T47D (cell line): ENCODE results near the gene COL4A1.

ENCODE experiments used
- DNase-seq, 2 experiments: peaks; one replicate each; pipeline versions ENCODE4 v3.0.0 to v3.0.0-alpha.2; 2011 to 2012; ENCODE audit warnings: low read depth in 1 of 2, low spot score in 1 of 2
- JUND ChIP-seq: IDR thresholded peaks from 2 replicates; pipeline ENCODE4 v1.6.1; 2012; ENCODE audit warnings: low read depth
- in situ Hi-C: cut with HindIII; loops from 2 replicates; pipeline ENCODE4 v1.10.0; 2016; ENCODE audit warnings: low sequenced_read_pairs, low pct_unique_long_range_greater_than_20kb

The COL4A1 gene

DNA sequence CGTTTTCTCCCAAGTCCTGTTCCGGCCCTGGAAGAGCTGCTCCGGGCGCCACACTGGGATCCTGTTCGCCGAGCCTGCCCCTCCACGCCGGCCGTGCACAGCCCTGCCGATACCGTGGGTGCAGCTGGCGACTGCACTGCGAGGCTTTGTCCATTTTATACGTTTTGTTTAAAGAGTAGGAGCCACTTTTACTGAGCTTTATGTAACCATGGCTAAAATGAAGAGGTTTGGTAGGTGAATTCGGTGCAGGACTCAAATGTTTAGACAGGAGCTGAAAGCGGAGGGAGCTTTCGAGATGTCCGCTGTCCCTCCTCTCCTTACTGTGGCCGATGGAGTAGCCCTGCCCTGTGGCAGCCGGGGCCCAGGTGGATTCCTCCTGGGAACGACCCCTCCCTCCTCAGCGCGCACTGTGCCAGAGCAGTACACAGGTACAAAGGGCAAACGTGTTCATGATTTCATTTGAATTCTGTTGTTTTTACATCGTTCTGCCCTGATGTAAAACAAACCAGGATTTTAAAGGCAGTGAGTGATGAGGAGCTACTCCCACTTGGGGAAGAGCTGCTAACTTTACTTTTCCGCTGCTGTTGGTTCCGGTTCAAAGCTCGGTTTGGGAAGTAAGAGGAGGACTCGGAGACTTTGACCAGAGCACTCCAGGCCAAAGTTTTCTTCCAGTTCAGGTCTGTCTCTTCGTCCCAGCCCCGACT is 1.9 kb upstream of the COL4A1 start:
- in situ Hi-C loops: no loop called here
- no peak for TF ChIP-seq JUND
- DNase-seq: peak; percentile 16 to 18

DNA sequence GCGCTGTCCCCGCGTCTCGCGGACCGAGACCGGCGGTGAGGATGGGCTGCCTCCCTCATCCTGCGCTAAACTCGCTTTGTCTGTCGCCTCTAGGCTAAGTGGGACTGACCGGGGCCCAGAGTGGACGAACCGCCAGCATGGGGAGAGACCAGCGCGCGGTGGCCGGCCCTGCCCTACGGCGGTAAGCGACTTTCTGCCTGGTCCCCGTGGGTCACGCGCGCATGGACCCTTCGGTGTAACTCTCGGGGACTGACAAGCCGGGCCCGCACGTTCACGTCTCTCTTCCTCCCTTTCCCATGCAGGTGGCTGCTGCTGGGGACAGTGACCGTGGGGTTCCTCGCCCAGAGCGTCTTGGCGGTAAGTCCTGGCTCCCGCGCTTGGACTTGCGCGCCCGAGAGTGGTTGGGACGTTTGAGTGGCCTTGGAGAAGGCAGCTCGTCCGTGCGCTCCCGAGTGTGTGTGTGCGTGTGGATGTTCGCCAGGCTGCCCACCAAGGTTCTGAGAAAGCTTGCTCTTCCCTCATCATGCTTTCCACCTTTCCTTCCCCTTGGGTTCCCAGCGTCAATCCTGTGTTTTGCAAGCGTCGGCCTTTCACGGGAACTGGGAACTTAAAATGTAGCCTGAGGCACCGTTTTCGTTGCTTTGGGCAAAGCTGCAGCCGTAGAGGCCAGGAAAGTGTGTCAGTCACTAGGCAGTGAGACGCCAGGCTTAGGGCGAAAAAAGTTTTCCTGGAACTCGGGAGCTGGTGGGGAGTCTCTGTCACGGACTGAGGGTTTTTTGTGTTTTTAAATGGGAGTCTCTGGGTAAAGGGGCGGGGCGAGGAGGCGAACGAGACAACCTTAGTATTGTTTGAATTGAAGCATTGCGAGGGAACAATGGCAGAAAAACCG is 1.1 kb upstream of the COL4A1 start:
- DNase-seq: peak in 1 of 2 experiments; percentile 27
- in situ Hi-C loops: no loop called here
- TF ChIP-seq JUND: no peak

DNA sequence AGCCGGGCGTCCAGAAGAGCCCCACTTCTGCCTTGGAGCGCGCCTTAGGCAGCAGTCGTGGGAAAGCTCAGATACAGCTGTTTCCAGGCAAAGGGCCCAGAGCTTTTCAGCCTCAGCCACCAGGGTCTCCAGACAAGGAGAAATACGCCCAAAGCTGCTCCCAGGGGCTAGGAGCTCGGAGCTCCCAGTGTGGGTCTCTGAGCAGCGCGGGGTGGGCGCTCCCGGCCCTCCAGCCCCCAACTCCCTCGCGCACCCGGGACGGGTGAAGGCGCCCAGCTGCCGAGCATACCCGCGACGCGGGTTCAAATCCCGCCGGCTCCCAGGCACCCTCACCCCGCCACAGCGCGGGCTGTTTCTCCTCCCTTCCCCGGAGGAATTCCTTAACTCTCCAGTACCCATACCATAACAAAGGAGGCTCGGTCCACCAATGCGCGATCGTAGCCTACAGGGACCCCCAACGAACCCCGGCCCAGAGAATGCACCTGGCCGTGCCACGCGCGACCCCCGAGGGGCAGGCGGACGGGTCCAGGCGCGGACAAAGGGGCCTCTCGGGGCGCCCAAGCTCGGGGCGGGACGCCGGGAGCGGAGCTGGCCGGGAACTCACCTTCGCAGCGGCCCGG is 507 bp downstream of the COL4A1 start:
- no peak for DNase-seq
- in situ Hi-C loops: no loop called here
- no peak for TF ChIP-seq JUND

DNA sequence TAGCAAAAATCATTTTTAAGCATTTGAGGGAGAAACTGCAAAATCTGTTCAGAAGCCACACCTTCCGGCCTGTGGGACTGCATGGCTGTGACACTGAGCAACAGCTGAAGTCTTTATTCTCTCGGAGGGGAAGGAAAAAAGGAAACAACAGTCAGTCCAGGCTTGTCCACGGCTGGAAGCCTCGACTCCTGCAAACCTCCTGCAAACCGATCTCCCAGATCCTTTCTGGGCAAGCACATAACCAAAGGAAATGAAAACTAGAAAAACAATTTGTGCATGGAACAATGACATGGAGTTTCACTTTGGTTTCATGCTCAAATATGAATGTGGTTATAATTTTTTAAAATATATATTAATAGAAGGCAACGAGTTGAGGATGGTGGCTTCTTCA is 1.0 kb downstream of the COL4A1 start:
- in situ Hi-C loops: no loop called here
- TF ChIP-seq JUND: no peak
- DNase-seq: no peak

DNA sequence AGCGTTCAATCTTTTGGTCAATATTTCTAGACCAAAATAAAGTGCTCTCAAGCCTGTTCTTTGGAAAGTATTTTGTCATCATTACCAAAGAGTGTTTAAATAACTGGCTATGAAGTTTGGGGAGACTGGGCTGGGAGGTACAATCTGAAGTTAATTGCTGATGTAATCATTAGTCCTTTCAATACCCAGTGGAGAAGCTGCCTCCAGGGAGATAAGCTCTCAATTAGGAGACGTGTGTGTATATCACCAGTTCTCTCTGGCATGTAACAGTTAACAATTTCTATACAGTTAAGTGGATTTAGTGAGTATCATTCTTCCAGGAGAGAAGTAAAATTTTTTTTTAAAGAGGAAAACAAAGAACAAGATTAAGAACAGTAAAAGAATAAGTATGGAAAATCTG is 1.4 kb downstream of the COL4A1 start:
- DNase-seq: no peak
- in situ Hi-C loops: no loop called here
- TF ChIP-seq JUND: no peak

DNA sequence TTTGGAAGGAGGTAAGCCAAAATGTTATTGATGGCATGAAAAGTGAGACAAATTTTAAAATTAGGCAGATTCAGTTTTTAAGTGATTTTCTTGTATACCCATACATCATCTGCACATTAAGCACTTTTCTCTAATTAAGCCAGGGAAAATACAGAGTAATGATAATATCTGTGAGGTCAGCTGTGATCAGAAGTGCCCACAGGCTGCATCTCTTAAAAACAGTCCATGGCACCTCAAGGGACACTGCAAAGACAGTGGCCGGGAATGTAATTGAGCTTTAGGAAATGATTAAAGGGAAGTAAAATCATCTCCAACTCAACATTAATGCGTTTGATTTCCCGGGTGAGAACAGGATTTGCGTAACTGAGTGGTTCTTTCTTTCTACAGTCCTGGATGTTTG is 2.0 kb downstream of the COL4A1 start:
- in situ Hi-C loops: no loop called here
- TF ChIP-seq JUND: no peak

DNA sequence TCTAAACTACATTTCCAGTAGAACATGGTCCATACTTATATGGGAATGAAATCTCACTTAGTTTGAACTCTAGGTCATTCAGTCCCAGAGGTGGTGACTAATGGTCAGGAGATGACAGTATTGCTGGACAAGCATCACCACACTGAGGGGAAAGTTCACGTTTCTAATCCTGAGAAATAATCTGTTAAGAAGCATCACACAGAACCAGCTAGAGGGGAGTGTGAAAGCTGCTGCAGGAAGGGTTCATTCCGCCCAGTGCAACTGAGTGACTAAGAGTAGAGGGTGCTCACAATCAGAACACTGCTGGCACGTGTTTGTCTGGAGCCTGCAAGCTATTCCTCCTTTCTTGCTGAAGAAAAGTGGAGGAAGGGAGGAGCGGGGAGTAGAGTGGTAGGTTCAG is 2.7 kb downstream of the COL4A1 start:
- TF ChIP-seq JUND: no peak
- no peak for DNase-seq
- in situ Hi-C loops: no loop called here

More for the DNA sequence above, 2.0 kb downstream of the COL4A1 start:
- DNase-seq: no peak

DNA sequence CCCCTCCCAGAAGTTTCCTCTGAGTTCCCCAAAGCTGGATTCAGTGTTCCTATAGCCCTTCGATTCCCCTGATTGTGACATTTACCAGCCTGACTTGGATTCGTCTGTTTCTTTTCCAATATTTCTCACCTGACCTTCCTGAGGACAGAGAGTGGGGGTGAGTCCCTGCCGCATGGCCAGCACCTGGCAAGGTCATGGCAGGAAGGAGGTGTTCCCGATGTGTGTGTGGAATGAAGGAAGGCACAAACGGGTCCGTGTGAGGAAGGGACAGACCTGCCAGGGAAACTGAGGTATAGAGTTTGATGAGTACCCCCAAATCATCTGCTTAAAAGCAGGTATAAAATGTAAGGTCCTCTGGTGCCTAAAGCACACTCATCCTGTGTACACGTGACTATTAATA is 3.3 kb downstream of the COL4A1 start:
- in situ Hi-C loops: no loop called here
- TF ChIP-seq JUND: no peak
- no peak for DNase-seq

DNA sequence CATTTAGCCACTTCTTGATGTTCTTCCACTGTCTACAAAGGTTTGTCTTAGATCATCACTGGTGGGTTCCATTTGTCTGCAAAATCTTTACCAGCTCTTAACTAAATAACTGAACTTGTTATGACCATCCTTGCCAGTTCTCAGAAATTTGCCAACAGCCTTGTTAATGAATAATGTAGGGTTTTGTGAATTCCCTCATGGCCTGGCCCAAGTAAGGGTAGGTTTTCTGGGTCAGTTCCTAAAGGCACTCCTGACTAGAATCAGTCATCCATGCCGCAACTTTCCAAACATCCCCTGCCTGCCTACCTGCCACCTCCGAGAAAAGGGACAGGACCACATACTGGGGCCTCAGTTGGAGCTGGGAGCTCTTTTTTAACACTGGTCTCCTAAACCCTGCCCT is 4.0 kb downstream of the COL4A1 start:
- TF ChIP-seq JUND: no peak
- in situ Hi-C loops: no loop called here
- DNase-seq: no peak

DNA sequence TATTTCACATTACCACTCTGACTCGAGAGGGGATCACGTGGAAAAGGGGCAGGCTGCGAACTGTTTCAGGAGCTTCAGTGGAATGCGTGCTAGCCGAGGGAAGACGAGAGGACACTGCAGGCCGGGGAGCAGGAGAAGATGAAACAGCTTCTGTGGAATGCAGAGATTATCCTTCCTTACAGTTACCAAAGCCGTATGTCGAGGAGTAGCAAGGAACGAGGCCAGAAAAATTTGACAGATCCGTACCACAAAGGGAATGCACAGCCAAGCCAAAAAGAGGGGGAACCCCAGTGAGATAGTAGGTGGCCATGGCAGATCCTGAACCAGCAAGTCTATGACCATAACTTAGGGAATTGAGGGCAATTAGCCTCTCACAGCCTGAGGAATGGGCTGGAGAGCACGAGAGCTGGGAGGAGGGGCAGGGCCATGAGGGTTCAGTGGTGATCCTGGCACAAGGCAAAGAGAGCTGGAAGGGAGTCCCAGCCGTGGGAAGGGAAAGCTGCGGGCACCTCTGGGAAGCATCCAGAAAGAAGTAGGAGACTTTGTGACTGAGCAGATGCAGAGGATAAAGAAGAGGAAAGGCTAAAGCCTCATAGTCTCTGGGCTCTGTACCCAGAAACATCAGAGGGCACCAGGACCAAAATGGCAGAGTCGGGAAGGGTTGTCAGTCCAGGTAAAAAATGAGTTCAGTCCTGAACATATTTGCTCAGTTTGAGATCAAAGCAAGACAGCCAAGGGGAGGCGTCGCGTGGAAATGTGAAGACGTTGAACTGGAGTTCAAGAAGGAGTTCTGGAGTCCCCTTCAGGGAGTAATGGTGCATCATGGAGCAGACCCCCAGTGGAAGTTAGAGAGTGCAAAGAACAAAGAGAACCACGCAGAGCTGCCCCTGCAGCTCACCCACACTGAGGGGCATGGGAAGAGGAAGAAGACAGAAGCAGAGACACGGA is 5.1 kb downstream of the COL4A1 start:
- in situ Hi-C loops: no loop called here
- no peak for DNase-seq
- TF ChIP-seq JUND: no peak

DNA sequence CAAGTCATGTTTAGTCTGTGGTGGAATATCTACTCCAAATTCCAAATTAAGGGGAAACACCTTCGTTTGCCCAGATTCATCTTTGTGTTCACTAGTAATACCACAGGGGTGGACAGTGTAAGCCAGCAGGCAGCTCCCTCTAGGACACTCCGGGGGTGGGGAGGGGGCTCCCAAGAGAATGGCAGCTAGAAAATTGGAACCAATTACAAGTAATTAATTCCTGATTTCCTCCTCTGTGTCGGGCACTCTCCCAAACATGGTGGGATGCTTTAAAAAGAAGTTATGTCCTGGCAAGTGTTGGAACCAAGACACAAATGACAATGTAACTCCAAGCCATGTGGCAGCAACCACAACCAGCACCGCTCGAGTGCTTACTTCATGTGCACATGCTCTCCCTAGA is 5.9 kb downstream of the COL4A1 start:
- no peak for DNase-seq
- TF ChIP-seq JUND: no peak
- in situ Hi-C loops: no loop called here
